ENCODE data around the gene RYR1.

DNA sequence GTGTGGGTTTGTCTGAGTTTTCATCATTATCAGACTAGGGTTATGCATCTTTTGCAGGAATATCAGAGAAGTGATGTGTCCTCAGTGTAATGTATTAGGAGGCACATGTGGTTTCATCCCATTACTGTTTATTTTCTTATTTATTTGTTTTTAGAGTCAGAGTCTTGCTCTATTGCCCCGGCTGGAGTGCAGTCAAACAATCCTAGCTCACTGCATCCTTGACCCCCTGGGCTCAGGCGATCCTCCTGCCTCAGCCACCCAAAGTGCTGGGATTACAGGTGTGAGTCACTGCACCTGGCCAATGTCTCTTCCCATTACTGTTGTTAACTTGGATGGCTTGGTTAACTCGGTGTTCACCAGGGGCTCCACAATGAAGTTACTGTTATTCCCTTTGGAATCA, 116.9 kb downstream of the RYR1 start:
- TF ChIP-seq, protein P1, sequence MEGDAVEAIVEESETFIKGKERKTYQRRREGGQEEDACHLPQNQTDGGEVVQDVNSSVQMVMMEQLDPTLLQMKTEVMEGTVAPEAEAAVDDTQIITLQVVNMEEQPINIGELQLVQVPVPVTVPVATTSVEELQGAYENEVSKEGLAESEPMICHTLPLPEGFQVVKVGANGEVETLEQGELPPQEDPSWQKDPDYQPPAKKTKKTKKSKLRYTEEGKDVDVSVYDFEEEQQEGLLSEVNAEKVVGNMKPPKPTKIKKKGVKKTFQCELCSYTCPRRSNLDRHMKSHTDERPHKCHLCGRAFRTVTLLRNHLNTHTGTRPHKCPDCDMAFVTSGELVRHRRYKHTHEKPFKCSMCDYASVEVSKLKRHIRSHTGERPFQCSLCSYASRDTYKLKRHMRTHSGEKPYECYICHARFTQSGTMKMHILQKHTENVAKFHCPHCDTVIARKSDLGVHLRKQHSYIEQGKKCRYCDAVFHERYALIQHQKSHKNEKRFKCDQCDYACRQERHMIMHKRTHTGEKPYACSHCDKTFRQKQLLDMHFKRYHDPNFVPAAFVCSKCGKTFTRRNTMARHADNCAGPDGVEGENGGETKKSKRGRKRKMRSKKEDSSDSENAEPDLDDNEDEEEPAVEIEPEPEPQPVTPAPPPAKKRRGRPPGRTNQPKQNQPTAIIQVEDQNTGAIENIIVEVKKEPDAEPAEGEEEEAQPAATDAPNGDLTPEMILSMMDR (IDR thresholded peaks at IDR 0.05): no peak
- no peak for TF ChIP-seq POLR2A (IDR thresholded peaks at IDR 0.05)

Data from lower leg skin (tissue), 3 donors.